ENCODE results near the gene SURF2.

SURF2 gene

GRCh38 chr9:133335924-133336811, 20.2 kb upstream of the SURF2 start, which contains the start of gene SURF6:
Gene SURF6 (minus strand): TSS chr9:133336188. CDS start chr9:133336132, 56 bp downstream.
- TF ChIP-seq CTCF (IDR thresholded peaks at IDR 0.05; ENCODE audit: control insufficient read depth, extremely low read depth, insufficient read depth): no peak
- peak; percentile 76 for DNase-seq (ENCODE audit: low read depth)
- H3K4me3 ChIP-seq (ENCODE audit: low read depth, low read length): peak within 1 kb of the TSS; percentile 83

GRCh38 chr9:133339641-133340040, 16.7 kb upstream of the SURF2 start:
- no peak for TF ChIP-seq CTCF (IDR thresholded peaks at IDR 0.05; ENCODE audit: control insufficient read depth, extremely low read depth, insufficient read depth)
- no peak overlapping the region for H3K4me3 ChIP-seq (ENCODE audit: low read depth, low read length)
- no peak for DNase-seq (ENCODE audit: low read depth)

- DNase-seq (ENCODE audit: low read depth): no peak
- H3K4me3 ChIP-seq (ENCODE audit: low read depth, low read length): no peak overlapping the region
- no peak for TF ChIP-seq CTCF (IDR thresholded peaks at IDR 0.05; ENCODE audit: control insufficient read depth, extremely low read depth, insufficient read depth)
Observed at GRCh38 chr9:133340256-133340655, 16.1 kb upstream of the SURF2 start.

- no peak for TF ChIP-seq CTCF (IDR thresholded peaks at IDR 0.05; ENCODE audit: control insufficient read depth, extremely low read depth, insufficient read depth)
- no peak for DNase-seq (ENCODE audit: low read depth)
- H3K4me3 ChIP-seq (ENCODE audit: low read depth, low read length): no peak overlapping the region
Observed at GRCh38 chr9:133340916-133341315, 15.4 kb upstream of the SURF2 start.

- TF ChIP-seq CTCF (IDR thresholded peaks at IDR 0.05; ENCODE audit: control insufficient read depth, extremely low read depth, insufficient read depth): no peak
- H3K4me3 ChIP-seq (ENCODE audit: low read depth, low read length): no peak overlapping the region
- DNase-seq (ENCODE audit: low read depth): no peak
Observed at GRCh38 chr9:133341369-133342068, 14.8 kb upstream of the SURF2 start.

GRCh38 chr9:133342069-133342406, 14.3 kb upstream of the SURF2 start:
- no peak for DNase-seq (ENCODE audit: low read depth)
- TF ChIP-seq CTCF (IDR thresholded peaks at IDR 0.05; ENCODE audit: control insufficient read depth, extremely low read depth, insufficient read depth): no peak
- no peak overlapping the region for H3K4me3 ChIP-seq (ENCODE audit: low read depth, low read length)
